ENCODE measurements around the gene RNASEL.

Gene RNASEL

GRCh38 chr1:182627622-182628021 is 38.6 kb upstream of the RNASEL start:
- Mint-ChIP-seq H3K27me3 (peaks cover 7% of the 10 kb centered on the region), H3K4me1 (ENCODE audit: low read depth) (peaks cover 79% of the 10 kb centered on the region), H3K36me3 (ENCODE audit: low read depth) (no peaks in the 10 kb centered on the region), H3K9me3 (no peaks in the 10 kb centered on the region), H3K4me3 (no peak overlapping the region), H3K27ac (no peak overlapping the region)
- DNase-seq, result no peak

GRCh38 chr1:182626527-182626926 is 37.5 kb upstream of the RNASEL start:
- H3K36me3 Mint-ChIP-seq (ENCODE audit: low read depth), result no peaks in the 10 kb centered on the region
- H3K27me3 Mint-ChIP-seq, result no peaks in the 10 kb centered on the region

GRCh38 chr1:182625719-182626504 is 36.9 kb upstream of the RNASEL start:
- H3K27ac Mint-ChIP-seq, result no peak overlapping the region
- H3K4me1 Mint-ChIP-seq (ENCODE audit: low read depth), result peaks cover 82% of the 10 kb centered on the region
- H3K27me3 Mint-ChIP-seq, result no peaks in the 10 kb centered on the region
- H3K36me3 Mint-ChIP-seq (ENCODE audit: low read depth), result no peaks in the 10 kb centered on the region
- no peaks in the 10 kb centered on the region for H3K9me3 Mint-ChIP-seq
- H3K4me3 Mint-ChIP-seq, result no peak overlapping the region
- no peak for DNase-seq

More at GRCh38 chr1:182626527-182626926, 37.5 kb upstream of the RNASEL start:
- DNase-seq, result no peak
- no peaks in the 10 kb centered on the region for H3K9me3 Mint-ChIP-seq
- H3K4me3 Mint-ChIP-seq, result no peak overlapping the region
- H3K4me1 Mint-ChIP-seq (ENCODE audit: low read depth), result peaks cover 80% of the 10 kb centered on the region
- H3K27ac Mint-ChIP-seq, result no peak overlapping the region

GRCh38 chr1:182625024-182625423 is 36.0 kb upstream of the RNASEL start:
- Mint-ChIP-seq H3K4me3 (no peak overlapping the region), H3K36me3 (ENCODE audit: low read depth) (no peaks in the 10 kb centered on the region), H3K9me3 (no peaks in the 10 kb centered on the region), H3K27ac (peak overlapping the region; percentile 65), H3K4me1 (ENCODE audit: low read depth) (peaks cover 81% of the 10 kb centered on the region), H3K27me3 (no peaks in the 10 kb centered on the region)
- DNase-seq, result no peak

DNA sequence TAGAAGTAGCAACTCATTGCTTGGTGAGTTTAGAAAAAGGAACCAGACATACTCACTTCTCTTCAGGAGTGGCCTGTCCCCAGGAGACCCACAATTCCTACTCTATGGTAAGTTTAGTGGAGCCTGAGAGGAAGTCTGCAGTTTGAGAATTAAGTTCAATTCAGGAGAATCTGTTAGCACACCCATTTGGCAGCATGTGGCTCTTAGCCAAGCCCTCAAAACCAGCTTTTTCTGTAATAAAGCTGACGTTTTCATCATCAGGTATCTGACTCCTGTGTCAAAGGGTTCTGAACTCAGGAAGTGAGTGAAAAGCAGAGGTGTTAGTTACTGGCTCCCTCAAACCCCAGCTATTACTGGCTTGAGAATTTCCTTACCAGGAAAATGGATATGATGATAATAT is 35.5 kb upstream of the RNASEL start:
- peaks cover 77% of the 10 kb centered on the region for H3K4me1 Mint-ChIP-seq (ENCODE audit: low read depth)
- no peak for DNase-seq
- no peaks in the 10 kb centered on the region for H3K9me3 Mint-ChIP-seq
- no peak overlapping the region for H3K4me3 Mint-ChIP-seq
- peak overlapping the region; percentile 65 for H3K27ac Mint-ChIP-seq
- H3K27me3 Mint-ChIP-seq, result no peaks in the 10 kb centered on the region
- H3K36me3 Mint-ChIP-seq (ENCODE audit: low read depth), result no peaks in the 10 kb centered on the region

DNA sequence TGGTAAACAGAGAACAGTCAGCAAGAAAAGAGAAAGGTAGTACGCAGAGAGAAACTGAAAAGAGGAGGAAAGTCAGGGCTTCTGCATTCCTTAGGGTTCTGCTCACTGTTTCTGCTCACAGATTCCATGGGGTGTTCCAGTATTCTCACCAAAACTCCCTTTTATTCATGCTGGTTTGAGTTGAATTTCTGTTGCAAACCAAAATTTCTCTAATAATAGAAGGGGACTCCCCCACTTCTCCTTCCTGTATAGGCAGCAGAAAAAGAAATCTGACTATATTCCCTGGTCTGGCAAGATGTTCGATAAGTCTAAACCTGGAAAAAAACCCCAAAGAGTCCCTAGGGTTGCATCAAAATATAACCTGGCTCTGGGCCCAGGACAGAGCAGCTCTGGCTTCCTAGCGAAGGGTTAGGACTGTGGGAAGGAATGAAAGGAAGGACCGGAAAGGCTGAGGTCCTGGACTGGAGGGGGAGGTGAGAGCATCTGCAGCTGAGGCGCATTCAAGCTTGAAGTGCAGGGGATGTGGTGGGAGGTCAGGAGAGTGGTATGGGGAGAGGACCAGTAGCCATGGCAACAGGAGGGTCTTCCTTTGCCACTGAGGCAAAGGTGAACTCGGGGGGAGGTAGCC is 34.0 kb upstream of the RNASEL start:
- Mint-ChIP-seq H3K4me1 (ENCODE audit: low read depth) (peaks cover 80% of the 10 kb centered on the region), H3K4me3 (no peak overlapping the region), H3K36me3 (ENCODE audit: low read depth) (no peaks in the 10 kb centered on the region), H3K27me3 (peaks cover 14% of the 10 kb centered on the region), H3K9me3 (peaks cover 3% of the 10 kb centered on the region), H3K27ac (peak overlapping the region; percentile 35)
- no peak for DNase-seq

DNA sequence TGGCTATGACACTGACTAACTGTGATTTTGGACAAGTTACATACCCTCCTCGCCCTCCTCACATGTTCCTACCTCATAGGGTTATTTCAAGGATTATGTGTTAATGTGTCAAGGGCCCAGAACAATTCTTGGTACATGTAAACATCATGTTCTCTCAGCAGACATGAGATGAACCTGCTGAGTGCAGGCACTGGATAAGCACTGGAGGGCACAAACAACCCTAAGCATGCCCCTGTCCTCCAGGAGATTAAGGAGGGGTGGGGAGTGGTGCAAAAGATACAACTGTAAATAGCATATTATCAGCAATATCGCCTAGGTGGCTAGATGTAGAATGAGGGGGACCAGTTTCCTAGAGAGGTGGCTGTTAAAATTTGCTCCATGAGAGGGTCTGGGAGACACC is 32.9 kb upstream of the RNASEL start:
- no peak for DNase-seq
- peaks cover 3% of the 10 kb centered on the region for H3K9me3 Mint-ChIP-seq
- H3K27me3 Mint-ChIP-seq, result peaks cover 21% of the 10 kb centered on the region
- H3K36me3 Mint-ChIP-seq (ENCODE audit: low read depth), result no peaks in the 10 kb centered on the region
- no peak overlapping the region for H3K4me3 Mint-ChIP-seq
- peaks cover 89% of the 10 kb centered on the region for H3K4me1 Mint-ChIP-seq (ENCODE audit: low read depth)
- H3K27ac Mint-ChIP-seq, result no peak overlapping the region

DNA sequence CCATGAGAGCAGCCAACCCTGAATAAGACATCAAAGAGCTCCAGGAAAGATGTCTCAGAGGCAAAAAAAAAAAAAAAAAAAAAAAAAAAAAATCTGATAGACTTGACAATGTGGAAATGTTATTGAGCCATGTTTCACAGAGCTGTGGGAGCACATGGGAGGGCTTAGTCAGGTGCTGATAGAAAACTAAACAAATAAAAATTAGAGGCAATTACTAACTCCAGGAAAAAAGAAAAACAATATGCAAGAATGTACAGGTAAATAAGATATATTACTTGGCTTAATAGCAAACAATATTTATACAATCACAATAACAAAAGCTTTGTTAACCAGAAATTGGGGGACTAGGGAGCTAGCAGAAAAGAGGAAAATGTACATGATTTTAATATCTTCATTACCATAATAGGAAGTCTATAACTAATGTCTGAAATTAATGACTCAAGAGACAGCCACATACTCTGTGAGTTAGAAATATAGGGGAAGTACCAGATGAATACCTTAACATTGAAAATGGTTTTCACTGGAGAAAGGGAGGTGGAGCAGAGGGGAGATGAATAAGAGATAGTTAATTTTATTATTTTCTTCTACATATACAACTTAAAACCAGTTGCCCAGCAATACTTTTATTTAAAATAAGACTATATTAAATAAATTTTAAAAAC is 32.0 kb upstream of the RNASEL start:
- Mint-ChIP-seq H3K4me1 (ENCODE audit: low read depth) (peaks cover 89% of the 10 kb centered on the region), H3K9me3 (peaks cover 3% of the 10 kb centered on the region), H3K36me3 (ENCODE audit: low read depth) (no peaks in the 10 kb centered on the region), H3K27me3 (peaks cover 27% of the 10 kb centered on the region), H3K27ac (no peak overlapping the region), H3K4me3 (no peak overlapping the region)
- DNase-seq, result no peak

GRCh38 chr1:182617734-182618351 is 28.8 kb upstream of the RNASEL start:
- H3K9me3 Mint-ChIP-seq, result peaks cover 3% of the 10 kb centered on the region
- H3K4me3 Mint-ChIP-seq, result no peak overlapping the region
- peaks cover 40% of the 10 kb centered on the region for H3K27me3 Mint-ChIP-seq
- no peak for DNase-seq
- H3K36me3 Mint-ChIP-seq (ENCODE audit: low read depth), result no peaks in the 10 kb centered on the region
- no peak overlapping the region for H3K27ac Mint-ChIP-seq
- H3K4me1 Mint-ChIP-seq (ENCODE audit: low read depth), result peaks cover 86% of the 10 kb centered on the region

DNA sequence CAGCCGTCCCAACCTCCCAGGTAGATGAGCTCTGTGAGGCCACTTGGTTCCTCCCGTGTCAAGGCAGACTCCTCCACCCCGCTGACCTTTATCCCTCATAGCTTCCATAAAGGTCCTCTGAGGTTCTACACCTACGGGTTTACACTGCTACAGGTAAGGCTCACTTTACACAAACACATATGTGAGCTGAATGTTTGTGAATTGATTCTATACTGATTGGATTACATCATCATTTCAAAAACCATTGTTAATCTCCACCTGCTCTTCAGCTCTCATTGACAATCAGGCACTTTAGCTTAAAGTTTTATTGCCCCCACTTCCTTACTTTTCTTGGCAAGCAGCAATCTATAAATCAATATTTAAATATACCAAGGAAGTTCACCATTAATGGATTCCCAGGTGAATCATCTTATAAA is 28.0 kb upstream of the RNASEL start:
- DNase-seq, result no peak
- H3K36me3 Mint-ChIP-seq (ENCODE audit: low read depth), result no peaks in the 10 kb centered on the region
- peaks cover 48% of the 10 kb centered on the region for H3K27me3 Mint-ChIP-seq
- peaks cover 3% of the 10 kb centered on the region for H3K9me3 Mint-ChIP-seq
- peaks cover 81% of the 10 kb centered on the region for H3K4me1 Mint-ChIP-seq (ENCODE audit: low read depth)
- peak overlapping the region; percentile 78 for H3K4me3 Mint-ChIP-seq
- H3K27ac Mint-ChIP-seq, result peak overlapping the region; percentile 23

- Mint-ChIP-seq H3K4me3 (peak overlapping the region; percentile 78), H3K9me3 (peaks cover 3% of the 10 kb centered on the region), H3K4me1 (ENCODE audit: low read depth) (peaks cover 77% of the 10 kb centered on the region), H3K27ac (peak overlapping the region; percentile 96), H3K27me3 (peaks cover 50% of the 10 kb centered on the region), H3K36me3 (ENCODE audit: low read depth) (no peaks in the 10 kb centered on the region)
- DNase-seq, result peak; percentile 84
These were observed 27.3 kb upstream of the RNASEL start for GRCh38 chr1:182616130-182617013.

GRCh38 chr1:182615468-182616129 is 26.5 kb upstream of the RNASEL start:
- Mint-ChIP-seq H3K27me3 (peaks cover 57% of the 10 kb centered on the region), H3K4me3 (peak overlapping the region; percentile 78), H3K9me3 (peaks cover 3% of the 10 kb centered on the region), H3K27ac (peak overlapping the region; percentile 96), H3K36me3 (ENCODE audit: low read depth) (no peaks in the 10 kb centered on the region), H3K4me1 (ENCODE audit: low read depth) (peaks cover 73% of the 10 kb centered on the region)
- DNase-seq, result peak; percentile 68

- Mint-ChIP-seq H3K27ac (peak overlapping the region; percentile 96), H3K4me3 (peak overlapping the region; percentile 78), H3K36me3 (ENCODE audit: low read depth) (no peaks in the 10 kb centered on the region), H3K27me3 (peaks cover 64% of the 10 kb centered on the region), H3K9me3 (peaks cover 3% of the 10 kb centered on the region), H3K4me1 (ENCODE audit: low read depth) (peaks cover 68% of the 10 kb centered on the region)
- peak; percentile 76 for DNase-seq
These were observed 25.9 kb upstream of the RNASEL start for GRCh38 chr1:182614796-182615454.
